DMS153 (cell line): ENCODE measurements around the gene CFAP65.

ENCODE experiments used
- DNase-seq: peaks from one replicate; lab custom pipeline; 2025; lab: John Stamatoyannopoulos, UW

CFAP65 gene

GRCh38 chr2:219032051-219032745 lies 9.1 kb downstream of the CFAP65 start:
- no peak for DNase-seq

DNA sequence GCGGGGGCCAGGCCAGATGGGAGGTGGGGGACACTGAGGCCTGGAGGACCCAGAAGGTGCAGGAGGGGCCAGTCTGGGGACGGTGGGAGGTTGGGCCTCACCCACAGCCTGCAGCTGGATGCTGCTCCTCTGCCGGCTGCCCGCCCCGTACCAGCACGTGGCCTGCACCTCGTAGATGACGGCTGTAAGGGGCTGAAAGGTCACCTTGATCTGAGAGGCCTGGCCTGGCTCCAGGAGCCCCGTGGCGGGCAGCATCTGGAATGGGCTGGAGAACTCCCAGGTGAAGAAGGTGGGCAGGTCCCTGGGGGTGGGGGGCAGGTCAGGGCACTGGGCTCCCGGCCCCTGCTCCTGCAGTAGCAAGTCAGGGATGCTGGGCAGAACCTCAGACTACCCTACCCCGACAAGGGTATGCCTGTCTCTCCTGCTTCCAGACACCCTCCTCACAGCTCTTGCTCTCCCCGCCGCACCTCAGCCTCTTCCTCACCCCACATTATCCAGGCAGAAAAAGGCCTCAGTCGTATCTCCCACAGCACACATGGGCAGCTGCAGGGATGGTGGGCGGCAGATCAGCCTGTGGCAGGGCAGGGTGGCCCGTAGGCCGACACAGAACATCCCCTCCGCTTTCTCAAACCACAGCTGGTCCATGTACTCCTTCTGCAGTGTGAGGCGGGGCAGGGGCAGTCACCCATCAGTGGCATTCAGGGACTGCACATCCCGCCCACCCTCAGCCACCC lies 10.1 kb downstream of the CFAP65 start:
- no peak for DNase-seq

GRCh38 chr2:219030177-219030940 lies 11.0 kb downstream of the CFAP65 start:
- DNase-seq = no peak

- DNase-seq = peak; percentile 43
Observed at GRCh38 chr2:219029829-219030165, 11.5 kb downstream of the CFAP65 start.

GRCh38 chr2:219028996-219029828 lies 12.1 kb downstream of the CFAP65 start:
- DNase-seq = no peak

GRCh38 chr2:219028141-219028540 lies 13.2 kb downstream of the CFAP65 start:
- no peak for DNase-seq

DNA sequence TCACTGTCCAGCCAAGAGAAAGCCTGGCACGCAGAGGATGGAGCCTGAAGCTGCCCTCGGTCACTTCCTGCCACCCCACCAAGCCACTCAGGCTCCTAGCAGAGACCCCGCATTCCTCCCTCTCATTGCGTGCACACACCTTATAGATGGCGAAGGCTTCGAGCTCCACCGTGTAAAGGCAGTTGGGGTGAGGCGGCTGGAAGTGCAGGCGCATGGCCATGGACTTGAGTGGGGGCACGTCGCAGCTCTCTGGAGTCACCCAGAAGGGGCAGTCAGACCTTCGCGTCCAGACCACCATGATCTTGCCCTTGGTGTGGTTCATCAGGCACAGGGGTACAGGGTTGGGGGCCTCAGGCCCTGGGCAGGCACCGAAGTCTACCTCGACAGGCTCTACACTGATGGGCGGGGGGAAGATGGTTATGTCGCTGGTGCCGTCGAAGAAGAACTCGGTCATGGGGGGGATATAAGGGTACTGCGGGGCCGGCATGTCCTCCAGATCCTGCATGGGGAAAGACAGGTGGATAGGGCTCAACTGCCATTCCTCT lies 13.7 kb downstream of the CFAP65 start:
- no peak for DNase-seq

DNA sequence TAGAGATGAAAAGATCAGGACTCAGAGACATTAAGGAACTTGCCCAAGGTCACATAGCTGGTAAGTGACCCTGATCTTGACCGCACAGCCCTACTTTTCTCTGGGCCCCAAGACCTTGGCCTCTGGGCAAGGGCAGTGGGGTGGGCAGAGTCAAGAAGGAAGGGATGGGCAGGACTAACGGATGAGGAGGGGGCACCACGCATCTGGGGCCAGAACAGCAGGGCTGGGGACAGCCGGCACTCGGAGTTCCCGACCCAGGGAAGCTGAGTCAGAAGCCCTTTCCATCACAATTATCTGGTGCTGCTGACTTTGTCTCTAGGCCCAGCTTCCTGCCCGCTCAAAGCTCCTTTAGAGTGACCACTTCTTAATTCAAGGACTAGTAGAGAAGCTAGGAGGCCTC lies 14.4 kb downstream of the CFAP65 start:
- no peak for DNase-seq

GRCh38 chr2:219025637-219026585 lies 15.4 kb downstream of the CFAP65 start:
- DNase-seq = no peak

DNA sequence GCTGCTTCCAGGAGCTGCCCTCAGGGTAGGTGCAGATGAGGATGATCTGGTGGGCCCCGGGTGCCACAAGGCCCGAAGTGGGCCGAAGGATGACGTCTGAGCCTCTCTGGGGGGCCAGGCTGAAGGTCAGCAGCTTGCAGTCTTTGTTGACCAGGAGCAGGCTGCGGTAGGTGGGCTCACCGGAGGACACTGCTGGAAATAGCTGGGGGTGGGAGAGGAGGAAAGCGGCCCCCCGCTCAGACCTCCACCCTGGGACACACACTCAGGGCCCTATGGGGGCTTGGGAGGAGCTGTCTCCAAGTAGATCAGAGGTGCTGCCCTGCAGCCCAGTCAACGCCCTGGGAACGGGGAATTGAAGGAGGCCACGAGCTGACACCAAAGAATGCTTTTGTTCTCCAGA lies 17.3 kb downstream of the CFAP65 start:
- DNase-seq = no peak

GRCh38 chr2:219023045-219023605 lies 18.2 kb downstream of the CFAP65 start:
- DNase-seq = no peak

DNA sequence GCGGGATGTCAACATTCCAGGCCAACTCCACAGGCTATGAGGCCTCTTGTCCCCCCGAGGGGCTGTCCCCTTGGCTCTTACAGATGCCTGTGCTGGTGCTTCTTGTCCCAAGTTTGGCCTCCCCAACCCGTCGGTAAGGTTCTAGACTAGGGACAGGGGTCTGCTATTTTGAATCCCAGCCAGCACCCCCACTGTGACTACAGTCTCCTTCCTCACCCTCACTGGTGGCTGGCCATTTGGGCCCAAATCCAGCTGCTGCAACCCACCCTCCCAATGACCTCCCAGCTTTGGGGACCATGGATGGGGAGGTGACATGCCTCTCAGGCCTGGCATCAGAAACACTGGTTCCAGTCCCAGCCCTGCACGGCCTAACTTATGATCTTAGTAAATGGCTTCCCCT lies 18.7 kb downstream of the CFAP65 start:
- no peak for DNase-seq

DNA sequence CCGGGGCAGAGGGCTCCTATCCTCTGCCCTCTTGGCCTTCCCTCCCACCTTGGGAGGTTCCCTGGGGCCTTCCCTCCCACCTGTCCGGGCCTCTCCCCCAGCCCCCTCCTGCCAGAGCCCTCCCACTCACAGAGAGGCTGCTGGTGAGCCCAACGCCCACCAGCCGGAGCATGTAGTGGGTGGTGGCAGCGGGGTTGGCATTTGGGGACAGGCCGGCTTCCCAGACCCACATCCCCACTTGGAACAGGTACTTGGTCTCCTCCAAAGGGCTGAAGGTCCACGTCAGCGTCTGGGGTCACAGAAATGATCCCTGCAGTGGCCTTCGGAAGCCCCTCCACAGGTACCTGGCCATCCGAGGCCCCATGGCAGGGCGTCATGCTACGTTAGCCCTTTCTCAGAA lies 19.3 kb downstream of the CFAP65 start:
- DNase-seq = no peak

- no peak for DNase-seq
Observed at GRCh38 chr2:219021591-219021990, 19.7 kb downstream of the CFAP65 start.

DNA sequence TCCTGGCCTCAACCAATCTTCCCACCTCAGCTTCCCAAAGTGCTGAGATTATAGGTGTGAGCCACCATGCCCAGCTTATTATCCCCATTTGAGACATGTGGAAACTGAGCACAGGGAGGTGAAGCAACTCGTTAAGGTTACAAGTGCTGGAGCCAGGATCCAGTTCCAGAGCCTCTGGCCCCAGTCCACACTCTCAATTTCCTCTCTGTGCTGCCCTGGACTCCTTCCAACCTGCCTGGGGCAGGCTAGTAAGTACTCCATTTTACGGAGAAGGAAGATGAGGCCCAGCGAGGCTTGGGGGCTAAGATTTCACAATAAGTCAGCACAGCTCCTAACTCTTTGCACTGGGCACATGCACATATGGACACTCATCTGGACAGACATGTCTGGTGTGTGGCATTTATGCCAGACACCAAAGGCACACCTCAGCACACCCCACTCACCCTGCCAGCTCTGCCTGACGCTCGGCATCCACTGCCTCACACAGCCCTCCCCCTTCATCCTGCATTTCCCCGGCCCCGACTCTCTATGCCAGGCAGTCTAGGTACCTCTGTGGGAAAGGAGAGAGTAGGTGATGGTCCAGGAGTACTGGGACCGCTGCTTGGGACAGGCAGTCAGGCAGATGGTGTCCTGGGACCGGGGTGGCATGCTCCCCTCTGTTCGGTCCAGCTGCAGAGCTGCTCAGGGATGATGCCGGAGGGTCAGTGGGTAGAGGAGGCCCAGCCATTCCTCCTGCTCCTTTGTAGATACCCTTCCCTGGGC lies 20.5 kb downstream of the CFAP65 start:
- DNase-seq = no peak

GRCh38 chr2:219019436-219019835 lies 21.9 kb downstream of the CFAP65 start:
- DNase-seq = no peak

- no peak for DNase-seq
Observed at GRCh38 chr2:219018726-219019125, 22.6 kb downstream of the CFAP65 start.

DNA sequence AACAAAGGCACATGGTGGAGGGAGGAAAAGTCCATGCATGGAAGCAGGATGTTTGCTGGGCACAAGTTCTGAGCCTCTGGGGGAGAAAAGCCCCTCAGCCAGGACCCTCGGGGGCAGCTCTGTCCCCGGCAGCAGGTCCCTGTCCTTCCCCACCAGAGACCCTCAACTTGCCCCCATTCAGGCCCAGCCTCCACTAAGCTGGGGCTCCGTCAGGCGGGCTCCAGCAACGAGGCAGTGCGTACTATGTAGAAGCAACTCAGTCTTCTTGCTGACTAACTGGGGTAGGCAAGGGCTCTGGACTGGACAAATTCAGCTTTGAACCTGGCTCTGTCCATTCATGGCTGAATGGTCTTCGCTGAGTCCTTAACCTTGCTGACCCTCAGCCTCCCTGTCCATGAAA lies 23.0 kb downstream of the CFAP65 start:
- DNase-seq = no peak

GRCh38 chr2:219017201-219017931 lies 23.9 kb downstream of the CFAP65 start:
- no peak for DNase-seq
